ENCODE results near the gene EIF4G3. TPM values are rescaled to one million over a fixed set of nuclear protein-coding genes. Genes with fewer than 3 reads are reported as not detected.

The EIF4G3 gene
- total and polyA plus RNA-seq, 4 donors = 16.5 to 59.8 (median 33.4) TPM

- Histone ChIP-seq H3K4me1 (ENCODE audit: control insufficient read depth in 5 of 5, insufficient read depth in 5 of 5, low read length in 5 of 5) (peaks cover 0 to 10% (median 0%) of the 10 kb centered on the region in 5 donors), H3K4me3 (no peak overlapping the region), H3K36me3 (ENCODE audit: control insufficient read depth in 4 of 4, insufficient read depth in 4 of 4, low read length in 4 of 4) (peaks cover 0 to 3% (median under 1%) of the 10 kb centered on the region in 4 donors), H3K9ac (ENCODE audit: insufficient read depth in 1 of 2, low read length in 2 of 2) (no peak overlapping the region), H3K27ac (ENCODE audit: low read depth in 1 of 2, low read length in 1 of 2) (no peak overlapping the region), H3K27me3 (ENCODE audit: control insufficient read depth in 3 of 3, insufficient read depth in 3 of 3, low read length in 2 of 3) (no peaks in the 10 kb centered on the region), H3K9me3 (ENCODE audit: control insufficient read depth in 4 of 4, insufficient read depth in 3 of 4, low read length in 3 of 4) (no peaks in the 10 kb centered on the region)
- no peak for ATAC-seq (ENCODE audit: insufficient read depth, low FRiP score)
- TF ChIP-seq, protein P1, sequence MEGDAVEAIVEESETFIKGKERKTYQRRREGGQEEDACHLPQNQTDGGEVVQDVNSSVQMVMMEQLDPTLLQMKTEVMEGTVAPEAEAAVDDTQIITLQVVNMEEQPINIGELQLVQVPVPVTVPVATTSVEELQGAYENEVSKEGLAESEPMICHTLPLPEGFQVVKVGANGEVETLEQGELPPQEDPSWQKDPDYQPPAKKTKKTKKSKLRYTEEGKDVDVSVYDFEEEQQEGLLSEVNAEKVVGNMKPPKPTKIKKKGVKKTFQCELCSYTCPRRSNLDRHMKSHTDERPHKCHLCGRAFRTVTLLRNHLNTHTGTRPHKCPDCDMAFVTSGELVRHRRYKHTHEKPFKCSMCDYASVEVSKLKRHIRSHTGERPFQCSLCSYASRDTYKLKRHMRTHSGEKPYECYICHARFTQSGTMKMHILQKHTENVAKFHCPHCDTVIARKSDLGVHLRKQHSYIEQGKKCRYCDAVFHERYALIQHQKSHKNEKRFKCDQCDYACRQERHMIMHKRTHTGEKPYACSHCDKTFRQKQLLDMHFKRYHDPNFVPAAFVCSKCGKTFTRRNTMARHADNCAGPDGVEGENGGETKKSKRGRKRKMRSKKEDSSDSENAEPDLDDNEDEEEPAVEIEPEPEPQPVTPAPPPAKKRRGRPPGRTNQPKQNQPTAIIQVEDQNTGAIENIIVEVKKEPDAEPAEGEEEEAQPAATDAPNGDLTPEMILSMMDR (IDR thresholded peaks at IDR 0.05; ENCODE audit: control extremely low read depth, extremely low read depth) = no peak
- peak in 2 of 3 donors; percentile 29 to 42 for DNase-seq
- 35 to 62% methylated on average over 2 of the region's 2 CpGs for WGBS, 2 donors
These were observed 184.2 kb downstream of the EIF4G3 start for GRCh38 chr1:20992322-20993056.

DNA sequence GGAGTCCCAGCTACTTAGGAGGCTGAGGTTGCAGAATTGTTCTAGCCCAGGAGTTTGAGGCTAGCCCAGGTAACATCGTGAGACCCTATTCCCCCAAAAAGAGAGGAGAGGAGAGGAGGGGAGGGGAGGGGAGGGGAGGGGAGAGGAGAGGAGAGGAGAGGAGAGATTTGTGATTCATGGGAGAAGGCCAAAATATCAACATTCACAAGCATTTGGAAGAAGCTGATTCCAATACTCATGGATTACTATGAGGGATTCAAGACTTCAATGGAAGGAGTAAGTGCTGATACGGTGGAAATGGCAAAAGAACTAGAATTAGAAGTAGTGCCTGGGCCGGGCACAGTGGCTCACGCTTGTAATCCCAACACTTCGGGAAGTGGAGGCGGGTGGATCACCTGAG, 187.8 kb downstream of the EIF4G3 start:
- H3K4me3 ChIP-seq = no peak overlapping the region
- no peak for ATAC-seq (ENCODE audit: insufficient read depth, low FRiP score)
- H3K27me3 ChIP-seq (ENCODE audit: control insufficient read depth in 3 of 3, insufficient read depth in 3 of 3, low read length in 2 of 3) = no peaks in the 10 kb centered on the region
- H3K36me3 ChIP-seq (ENCODE audit: control insufficient read depth in 4 of 4, insufficient read depth in 4 of 4, low read length in 4 of 4) = peaks cover 0 to 3% (median under 1%) of the 10 kb centered on the region in 4 donors
- TF ChIP-seq, protein P1 (IDR thresholded peaks at IDR 0.05; ENCODE audit: control extremely low read depth, extremely low read depth) = no peak
- WGBS, 2 donors = 96 to 100% methylated on average over 6 of the region's 6 CpGs
- H3K27ac ChIP-seq (ENCODE audit: low read depth in 1 of 2, low read length in 1 of 2) = no peak overlapping the region
- H3K4me1 ChIP-seq (ENCODE audit: control insufficient read depth in 5 of 5, insufficient read depth in 5 of 5, low read length in 5 of 5) = peaks cover 0 to 10% (median 0%) of the 10 kb centered on the region in 5 donors
- H3K9ac ChIP-seq (ENCODE audit: insufficient read depth in 1 of 2, low read length in 2 of 2) = no peak overlapping the region
- H3K9me3 ChIP-seq (ENCODE audit: control insufficient read depth in 4 of 4, insufficient read depth in 3 of 4, low read length in 3 of 4) = no peaks in the 10 kb centered on the region
- DNase-seq = no peak

DNA sequence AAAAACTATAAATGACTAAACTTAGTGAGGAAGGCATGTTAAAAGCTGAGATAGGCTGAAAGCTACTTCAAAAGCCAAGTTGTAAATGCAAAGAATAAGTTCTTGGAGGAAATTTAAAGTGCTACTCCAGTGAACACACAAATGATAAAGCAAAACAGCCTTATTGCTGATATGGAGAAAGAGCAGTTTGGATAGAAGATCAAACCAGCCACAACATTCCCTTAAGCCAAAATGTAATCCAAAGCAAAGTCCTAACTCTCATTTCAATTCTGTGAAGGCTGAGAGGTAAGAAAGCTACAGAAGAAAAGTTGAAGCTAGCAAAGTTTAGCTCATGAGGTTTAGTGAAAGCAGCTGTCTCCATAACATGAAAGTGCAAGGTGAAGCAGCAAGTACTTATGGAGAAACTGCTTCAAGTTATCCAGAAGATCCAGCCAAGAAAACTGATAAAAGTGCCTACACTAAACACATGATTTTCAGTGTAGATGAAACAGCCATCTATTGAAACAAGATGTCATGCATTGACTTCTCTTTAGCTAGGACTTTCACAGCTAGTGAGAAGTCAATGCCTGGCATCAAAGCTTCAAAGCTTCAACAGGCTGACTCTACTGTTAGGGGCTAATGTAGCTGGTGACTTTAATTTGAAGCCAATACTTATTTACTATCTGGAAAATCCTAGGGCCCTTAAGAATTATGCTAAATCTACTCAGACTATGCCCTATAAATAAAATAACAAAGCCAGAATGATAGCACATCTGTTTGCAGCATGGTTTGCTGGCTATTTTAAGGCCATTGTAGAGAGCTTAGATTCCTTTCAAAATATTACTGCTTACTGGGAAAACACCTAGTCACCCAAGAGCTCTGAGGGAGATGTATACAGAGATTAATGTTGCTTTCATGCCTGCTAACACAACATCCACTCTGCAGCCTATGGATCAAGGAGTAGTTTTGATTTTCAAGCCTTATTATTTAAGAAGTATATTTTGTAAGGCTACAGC, 188.6 kb downstream of the EIF4G3 start:
- TF ChIP-seq, protein P1 (IDR thresholded peaks at IDR 0.05; ENCODE audit: control extremely low read depth, extremely low read depth) = no peak
- no peak overlapping the region for H3K27ac ChIP-seq (ENCODE audit: low read depth in 1 of 2, low read length in 1 of 2)
- peaks cover 0 to 10% (median 0%) of the 10 kb centered on the region in 5 donors for H3K4me1 ChIP-seq (ENCODE audit: control insufficient read depth in 5 of 5, insufficient read depth in 5 of 5, low read length in 5 of 5)
- no peaks in the 10 kb centered on the region for H3K27me3 ChIP-seq (ENCODE audit: control insufficient read depth in 3 of 3, insufficient read depth in 3 of 3, low read length in 2 of 3)
- H3K36me3 ChIP-seq (ENCODE audit: control insufficient read depth in 4 of 4, insufficient read depth in 4 of 4, low read length in 4 of 4) = peaks cover 0 to 3% (median under 1%) of the 10 kb centered on the region in 4 donors
- DNase-seq (no peak), ATAC-seq (ENCODE audit: insufficient read depth, low FRiP score) (no peak)
- H3K9ac ChIP-seq (ENCODE audit: insufficient read depth in 1 of 2, low read length in 2 of 2) = no peak overlapping the region
- no peak overlapping the region for H3K4me3 ChIP-seq
- H3K9me3 ChIP-seq (ENCODE audit: control insufficient read depth in 4 of 4, insufficient read depth in 3 of 4, low read length in 3 of 4) = no peaks in the 10 kb centered on the region
